HT-29 (cell line): ENCODE measurements around the gene KRT31. TPM values are rescaled to one million over a fixed set of nuclear protein-coding genes. Genes with fewer than 3 reads are reported as not detected.
A peak's percentile ranks its signal among the peaks of the same experiment; 100 is the strongest.
"Not testable (repeated sequence)": the region's sequence is repeated elsewhere in the genome, so short reads cannot be mapped to it uniquely, and the experiment has no call there.

Experiments used
- DNase-seq: peaks from one replicate; pipeline ENCODE4 v3.0.0-alpha.2; 2015; ENCODE audit warnings: low spot score
- total RNA-seq: library from RNA; depleted of rRNA; stranded (reverse); fragments of >200 nt; shearing (Covaris generic); gene quantifications from 2 replicates; pipeline ENCODE4 v1.2.3, GENCODE V29; 2014

The KRT31 gene
- total RNA-seq, 1 experiment from 2014 or later = not detected

- DNase-seq = peak; percentile 71
Measured at GRCh38 chr17:41417576-41418015, 20.2 kb upstream of the KRT31 start.

- no peak for DNase-seq
Measured at GRCh38 chr17:41417127-41417526, 19.7 kb upstream of the KRT31 start.

- DNase-seq = no peak
Measured at GRCh38 chr17:41416479-41416878, 19.1 kb upstream of the KRT31 start.

GRCh38 chr17:41415833-41416335 lies 18.5 kb upstream of the KRT31 start:
- DNase-seq = no peak

- DNase-seq = no peak
Measured at GRCh38 chr17:41415411-41415810, 18.0 kb upstream of the KRT31 start.

GRCh38 chr17:41413982-41414381 lies 16.6 kb upstream of the KRT31 start:
- no peak for DNase-seq

- no peak for DNase-seq
Measured at GRCh38 chr17:41413353-41413957, 16.0 kb upstream of the KRT31 start.

- DNase-seq = no peak
Measured at GRCh38 chr17:41411072-41411840, 13.8 kb upstream of the KRT31 start.

- DNase-seq = no peak
Measured at GRCh38 chr17:41407226-41407625, 9.8 kb upstream of the KRT31 start.

- peak; percentile 16 for DNase-seq
Measured at GRCh38 chr17:41406205-41406604, 8.8 kb upstream of the KRT31 start.

- DNase-seq = peak; percentile 47
Measured at GRCh38 chr17:41404024-41404671, 6.7 kb upstream of the KRT31 start.

GRCh38 chr17:41403404-41404023 lies 6.1 kb upstream of the KRT31 start:
- DNase-seq = no peak

- DNase-seq = no peak
Measured at GRCh38 chr17:41402161-41402560, 4.8 kb upstream of the KRT31 start.

- DNase-seq = no peak
Measured at GRCh38 chr17:41396340-41396739, 1.1 kb downstream of the KRT31 start.

- no peak for DNase-seq
Measured at GRCh38 chr17:41395611-41396010, 1.8 kb downstream of the KRT31 start.

GRCh38 chr17:41395044-41395443 lies 2.4 kb downstream of the KRT31 start:
- DNase-seq = not testable (repeated sequence)

GRCh38 chr17:41394254-41394996 lies 3.0 kb downstream of the KRT31 start:
- DNase-seq = no peak

GRCh38 chr17:41393826-41394225 lies 3.6 kb downstream of the KRT31 start:
- no peak for DNase-seq

- DNase-seq = no peak
Measured at GRCh38 chr17:41393294-41393693, 4.1 kb downstream of the KRT31 start.

GRCh38 chr17:41392278-41392677 lies 5.1 kb downstream of the KRT31 start:
- no peak for DNase-seq

- no peak for DNase-seq
Measured at GRCh38 chr17:41391535-41391934, 5.9 kb downstream of the KRT31 start.
